NB4 (cell line): ENCODE measurements around the gene GLCE.

ENCODE experiments used
- DNase-seq: peaks from one replicate; pipeline ENCODE4 v3.0.0; 2010; ENCODE audit warnings: low read depth
- H3K4me3 ChIP-seq: one replicate; pipeline ENCODE4 v1.5.1; 2011; ENCODE audit warnings: mild to moderate bottlenecking, low read depth, low read length, moderate library complexity
- CTCF ChIP-seq: IDR thresholded peaks from one replicate; pipeline ENCODE4 v1.5.1; 2012; ENCODE audit warnings: low read depth, low read length
- MAX ChIP-seq: IDR thresholded peaks from 2 replicates; pipeline ENCODE4 v1.6.1; 2011; ENCODE audit warnings: low read depth, low read length
- MYC ChIP-seq: IDR thresholded peaks from 2 replicates; pipeline ENCODE4 v1.6.1; 2011; ENCODE audit warnings: low read depth, low read length
- POLR2A ChIP-seq: IDR thresholded peaks from 2 replicates; pipeline ENCODE4 v1.6.1; 2011; ENCODE audit warnings: mild to moderate bottlenecking; ENCODE audit not compliant: insufficient read length; ENCODE audit errors: extremely low read depth

GLCE gene

GRCh38 chr15:69317392-69317841 is 157.0 kb downstream of the GLCE start:
- DNase-seq = no peak

GRCh38 chr15:69318033-69318432 is 157.6 kb downstream of the GLCE start:
- H3K4me3 ChIP-seq = no peak overlapping the region
- no peak for DNase-seq
- TF ChIP-seq MYC (no peak), CTCF (no peak), POLR2A (no peak), MAX (no peak)

More at GRCh38 chr15:69317392-69317841, 157.0 kb downstream of the GLCE start:
- H3K4me3 ChIP-seq = no peak overlapping the region
- TF ChIP-seq POLR2A (no peak), MAX (no peak)

GRCh38 chr15:69319384-69320375 is 159.2 kb downstream of the GLCE start:
- TF ChIP-seq POLR2A = no peak
- TF ChIP-seq MAX = no peak
- TF ChIP-seq CTCF = no peak
- TF ChIP-seq MYC = no peak
- no peak for DNase-seq
- no peak overlapping the region for H3K4me3 ChIP-seq

GRCh38 chr15:69320977-69321554 is 160.6 kb downstream of the GLCE start:
- TF ChIP-seq POLR2A = no peak
- TF ChIP-seq MAX = no peak
- no peak for TF ChIP-seq CTCF
- TF ChIP-seq MYC = no peak
- no peak for DNase-seq

More at GRCh38 chr15:69320977-69321554, 160.6 kb downstream of the GLCE start:
- H3K4me3 ChIP-seq = no peak overlapping the region
